ENCODE data around the gene DCT.
"Not testable (repeated sequence)": the region's sequence is repeated elsewhere in the genome, so short reads cannot be mapped to it uniquely, and the experiment has no call there.

The DCT gene

DNA sequence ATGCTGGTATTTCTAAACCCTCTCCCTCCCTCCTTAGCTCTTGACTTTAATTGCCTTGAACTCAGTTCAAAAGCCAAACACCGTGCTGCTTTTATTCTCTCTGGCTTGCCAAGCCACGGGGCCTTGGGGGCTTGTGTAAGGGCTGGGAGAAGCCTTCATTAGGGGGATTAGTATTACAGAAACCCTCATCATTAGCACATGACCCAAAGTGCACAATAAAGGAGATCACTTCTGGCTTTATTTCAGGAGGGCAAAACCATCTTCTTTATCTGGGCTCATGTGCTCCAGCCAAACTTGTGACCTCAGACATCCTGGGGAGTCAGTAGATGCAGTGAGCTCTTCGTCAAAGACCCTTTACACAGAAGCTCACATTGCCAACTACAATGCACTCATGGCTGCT is at the start of gene DCT:
Gene DCT (minus strand): TSS at position 67 of the 400 bp plus-strand sequence. CDS start 427 bp downstream, outside the sequence.
- peak; percentile 77 for DNase-seq (ENCODE audit: low spot score)

DNA sequence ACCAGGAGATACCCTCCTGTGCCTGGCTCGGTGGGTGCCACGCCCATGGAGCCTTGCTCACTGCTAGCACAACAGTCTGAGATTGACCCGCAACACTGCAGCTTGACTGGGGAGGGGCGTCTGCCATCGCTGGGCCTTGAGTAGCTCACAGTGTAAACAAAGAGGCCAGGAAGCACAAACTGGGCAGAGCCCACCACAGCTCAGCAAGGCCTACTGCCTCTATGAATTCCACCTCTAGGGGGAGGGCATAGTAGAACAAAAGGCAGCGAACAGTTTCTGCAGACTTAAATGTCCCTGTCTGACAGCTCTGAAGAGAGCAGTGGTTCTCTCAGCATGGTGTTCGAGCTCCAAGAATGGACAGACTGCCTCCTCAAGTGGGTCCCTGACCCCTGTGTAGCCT is 47.5 kb upstream of the DCT start:
- not testable (repeated sequence) for DNase-seq (ENCODE audit: low spot score)

DNA sequence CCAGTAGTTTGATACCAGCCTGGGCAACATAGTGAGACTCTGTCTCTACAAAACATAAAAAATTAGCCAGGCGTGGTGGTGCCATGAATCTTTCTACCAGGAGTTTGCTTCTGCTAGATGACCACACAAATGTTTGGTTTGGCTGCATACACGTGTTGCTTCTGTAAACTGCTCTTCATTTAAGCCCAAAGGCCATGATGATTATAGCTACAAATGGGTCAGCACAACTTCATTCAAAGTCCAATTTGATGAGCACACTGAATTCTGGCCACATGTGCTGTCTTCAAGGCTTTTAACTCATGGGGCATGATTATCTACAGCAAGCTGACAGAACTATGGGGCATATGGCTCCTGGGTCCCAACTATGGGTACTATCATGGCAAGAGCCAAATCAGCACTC is 46.3 kb upstream of the DCT start:
- no peak for DNase-seq (ENCODE audit: low spot score)

DNA sequence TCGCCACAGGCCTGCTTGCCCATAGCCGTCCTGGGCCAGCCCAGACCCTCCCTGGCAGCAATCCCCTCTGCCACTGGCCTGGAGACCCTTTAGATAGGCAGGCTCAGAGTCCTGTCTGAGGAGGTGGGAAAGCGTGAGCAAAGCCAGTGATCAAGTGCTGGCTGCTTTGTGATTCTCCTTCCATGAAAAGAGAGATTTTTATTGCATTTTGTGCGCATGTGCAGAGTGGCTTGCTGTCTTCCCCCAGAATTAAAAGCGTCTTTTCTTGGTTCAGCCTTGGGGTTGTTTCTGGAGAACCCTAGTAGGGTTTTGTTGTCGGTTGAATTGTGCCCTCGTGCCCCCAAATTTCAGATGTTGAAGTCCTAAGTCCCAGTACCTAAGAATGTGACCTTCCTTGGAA is 44.9 kb upstream of the DCT start:
- no peak for DNase-seq (ENCODE audit: low spot score)

DNA sequence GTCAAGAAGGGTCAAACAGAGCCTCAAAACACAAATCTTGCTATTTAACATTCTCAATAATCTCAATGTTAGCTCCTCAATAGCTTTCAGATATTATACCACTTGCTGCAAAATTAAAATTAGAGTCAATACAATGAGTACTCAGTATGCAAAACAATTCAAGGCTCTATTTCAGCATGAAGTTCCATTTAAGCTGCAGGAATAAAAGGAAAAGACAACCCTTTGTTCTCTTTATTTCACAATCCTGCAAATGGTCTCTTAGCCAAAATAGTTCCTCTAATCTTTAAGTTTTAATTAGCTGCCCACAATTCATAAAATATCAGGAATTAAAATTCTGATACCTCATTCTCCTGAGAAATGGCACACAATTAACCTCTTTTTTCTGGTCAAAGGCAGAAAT is 40.5 kb upstream of the DCT start:
- peak; percentile 84 for DNase-seq (ENCODE audit: low spot score)

DNA sequence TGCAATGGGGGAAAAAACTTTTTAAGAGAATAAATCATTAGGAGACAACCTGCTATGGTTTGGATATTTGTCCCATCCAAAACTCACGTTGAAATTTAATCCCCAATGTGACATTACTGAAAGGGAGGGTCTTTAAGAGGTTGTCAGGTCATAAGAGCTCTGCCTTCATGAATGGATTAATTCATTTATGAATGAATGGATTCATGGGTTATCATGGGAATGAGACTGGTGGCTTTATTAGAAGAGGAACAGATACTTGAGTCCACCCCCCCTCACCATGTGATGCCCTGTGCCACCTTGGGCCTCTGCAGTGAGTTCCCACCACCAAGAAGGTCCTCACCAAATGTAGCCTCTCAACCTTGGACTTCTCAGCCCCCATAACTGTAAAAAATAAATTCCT is 37.0 kb upstream of the DCT start:
- DNase-seq (ENCODE audit: low spot score): peak; percentile 50

DNA sequence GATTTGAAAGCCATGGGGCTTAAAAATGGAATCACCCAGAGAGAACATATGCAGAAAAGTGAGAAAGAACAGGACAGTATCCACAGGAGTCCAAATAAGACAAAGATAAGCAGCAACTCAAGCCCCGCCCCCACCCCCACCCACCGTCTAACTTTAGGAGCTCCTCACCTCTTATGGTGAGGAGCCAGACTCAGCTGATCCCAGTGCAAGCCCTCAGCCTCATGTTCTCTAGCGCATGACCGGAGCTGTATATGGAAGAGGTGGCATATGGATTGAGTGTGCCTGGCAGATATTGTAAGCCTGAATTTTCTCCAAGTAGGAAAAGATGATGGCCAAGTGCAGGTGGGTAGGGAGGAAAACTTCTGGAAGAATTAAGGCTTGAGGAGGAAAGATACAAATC is 36.4 kb upstream of the DCT start:
- DNase-seq (ENCODE audit: low spot score): no peak

DNA sequence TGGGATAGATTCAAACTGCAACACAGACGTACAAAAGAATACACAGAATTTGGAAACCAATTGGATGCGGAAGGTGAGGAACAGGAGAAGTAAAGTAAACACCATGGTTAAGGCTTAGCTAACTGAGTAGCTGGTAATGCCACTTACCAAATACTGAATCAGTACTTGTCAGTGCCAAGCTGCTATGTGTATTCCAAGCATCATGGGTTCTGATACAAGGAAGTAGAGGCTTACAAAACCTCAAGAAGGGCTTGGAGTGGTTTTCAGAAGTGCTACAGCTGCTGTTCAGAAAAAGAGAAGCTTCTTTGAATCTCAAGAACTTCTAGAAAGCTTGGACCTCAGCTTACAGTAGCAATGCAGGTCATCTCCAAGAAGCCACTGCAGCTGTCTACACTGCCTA is 35.9 kb upstream of the DCT start:
- DNase-seq (ENCODE audit: low spot score): no peak

DNA sequence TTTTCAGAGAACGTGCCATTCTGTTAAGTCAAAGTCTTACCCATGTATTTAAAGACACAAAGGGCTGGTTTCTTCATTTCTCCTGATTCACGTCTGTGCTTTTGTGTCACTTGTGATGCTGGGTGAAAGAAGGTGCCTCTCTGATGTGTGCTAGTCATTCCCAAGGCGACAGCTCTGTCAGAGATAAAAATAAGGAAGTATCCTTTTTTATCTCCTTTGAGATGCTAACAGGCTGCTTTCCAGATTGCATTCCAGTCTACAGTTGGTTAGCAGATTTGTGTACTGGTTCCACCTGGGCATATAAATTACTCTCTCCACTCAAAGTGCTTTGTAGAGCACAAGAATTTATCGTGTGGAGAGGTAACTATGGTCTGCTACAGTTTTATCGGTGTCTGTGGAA is 33.5 kb upstream of the DCT start:
- DNase-seq (ENCODE audit: low spot score): no peak

DNA sequence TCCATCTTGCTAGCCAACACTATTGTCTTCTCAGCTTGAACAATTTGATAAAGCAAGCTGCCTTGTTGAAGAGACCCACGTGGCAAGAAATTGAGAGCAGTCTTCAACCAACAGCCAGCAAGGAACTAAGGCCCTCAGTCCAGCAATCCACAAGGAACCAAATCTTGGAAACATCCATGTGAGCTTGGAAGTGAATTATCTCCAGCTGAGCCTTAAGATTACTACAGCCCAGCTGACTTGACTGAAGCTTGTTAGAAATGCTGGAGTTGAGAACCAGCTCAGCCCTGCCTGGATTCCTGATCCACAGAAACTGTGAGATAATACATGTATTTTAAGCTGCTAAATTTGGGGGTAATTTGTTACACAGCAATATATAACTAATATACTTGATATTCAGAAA is 26.2 kb upstream of the DCT start:
- no peak for DNase-seq (ENCODE audit: low spot score)

DNA sequence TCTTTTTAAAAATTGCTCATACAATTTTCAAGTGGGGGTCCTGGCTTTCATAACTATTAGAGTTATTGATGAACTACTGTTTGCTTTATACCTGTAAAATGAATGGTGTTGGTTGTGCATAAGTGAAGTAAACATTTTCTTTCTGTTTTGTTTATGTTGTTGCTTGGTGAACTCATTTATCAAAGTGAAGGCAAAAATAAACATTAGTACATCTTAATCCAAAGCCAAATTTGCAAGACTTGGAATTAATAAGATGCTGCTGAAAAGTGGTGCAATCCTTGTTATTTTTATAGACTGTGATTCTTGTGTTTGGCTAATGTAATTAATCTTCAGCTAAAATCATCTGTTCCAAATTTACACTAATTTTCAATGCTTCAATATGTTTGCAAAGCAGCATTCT is 24.4 kb upstream of the DCT start:
- DNase-seq (ENCODE audit: low spot score): no peak

DNA sequence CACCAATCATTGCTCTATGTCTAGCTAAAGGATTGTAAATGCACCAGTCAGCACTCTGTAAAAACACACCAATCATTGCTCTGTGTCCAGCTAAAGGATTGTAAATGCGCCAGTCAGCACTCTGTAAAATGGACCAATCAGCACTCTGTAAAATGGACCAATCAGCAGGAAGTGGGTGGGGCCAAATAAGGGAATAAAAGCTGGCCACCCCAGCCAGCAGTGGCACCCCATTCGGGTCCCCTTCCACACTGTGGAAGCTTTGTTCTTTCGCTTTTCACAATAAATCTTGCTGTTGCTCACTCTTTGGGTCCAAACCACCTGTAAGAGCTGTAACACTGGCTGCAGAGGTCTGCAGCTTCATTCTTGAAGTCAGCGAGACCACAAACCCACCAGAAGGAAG is 19.3 kb upstream of the DCT start:
- DNase-seq (ENCODE audit: low spot score): not testable (repeated sequence)

DNA sequence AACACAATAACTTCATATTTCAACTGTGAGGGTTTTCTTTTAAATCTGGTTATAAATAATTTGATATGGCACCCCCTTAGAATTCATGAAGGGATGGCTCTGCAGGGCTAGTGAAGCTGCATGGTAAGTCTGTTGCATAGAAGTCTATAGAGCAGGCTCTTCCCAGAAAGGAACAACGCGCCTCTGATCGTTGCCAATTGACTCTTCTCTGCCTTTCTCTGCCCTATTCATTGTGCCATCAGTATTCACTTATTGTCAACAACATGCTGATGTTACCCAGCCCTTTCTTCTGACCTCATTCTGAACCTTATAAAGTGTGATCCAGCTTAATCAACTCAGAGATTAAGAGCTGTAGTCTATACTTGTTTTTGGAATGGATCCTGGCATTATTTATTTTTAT is 16.3 kb upstream of the DCT start:
- DNase-seq (ENCODE audit: low spot score): no peak

DNA sequence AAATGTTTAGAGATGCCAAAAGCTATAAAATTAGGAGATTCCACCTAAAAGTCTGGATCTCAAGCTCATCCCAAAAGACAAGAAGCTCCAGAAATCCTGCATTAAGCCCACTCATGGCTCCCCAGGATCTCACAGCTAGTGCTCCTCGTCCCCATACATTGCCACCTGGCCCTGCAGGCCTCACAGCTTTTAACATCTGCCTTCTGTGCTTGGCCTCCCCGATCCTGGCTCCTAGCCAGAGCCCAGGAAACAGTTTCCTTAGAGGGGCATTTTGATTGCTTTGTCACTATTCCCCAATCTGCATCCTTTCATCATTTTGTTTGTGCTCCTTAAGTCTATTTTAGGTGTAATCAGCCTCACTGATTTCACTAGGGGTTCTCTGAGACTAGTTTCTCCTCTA is 14.5 kb upstream of the DCT start:
- DNase-seq (ENCODE audit: low spot score): no peak

DNA sequence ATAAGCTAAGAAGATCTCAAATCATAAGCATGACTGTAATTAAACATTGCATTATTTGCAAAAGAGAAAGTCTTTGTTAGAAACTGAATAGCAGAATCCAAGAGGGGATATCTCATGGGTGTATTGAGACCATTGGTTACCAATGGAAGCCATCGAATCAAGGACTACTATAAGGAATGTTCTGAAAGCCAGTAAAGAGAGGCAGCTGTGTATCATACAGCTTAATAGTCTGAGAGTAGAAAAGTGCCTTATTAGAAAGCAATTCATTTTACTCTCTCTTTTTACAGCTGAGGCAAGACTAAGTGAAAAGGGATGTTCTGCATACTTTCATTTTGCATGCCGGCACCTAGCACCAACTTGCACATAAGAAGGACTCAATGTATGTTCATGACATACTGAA is 7.6 kb upstream of the DCT start:
- DNase-seq (ENCODE audit: low spot score): no peak

DNA sequence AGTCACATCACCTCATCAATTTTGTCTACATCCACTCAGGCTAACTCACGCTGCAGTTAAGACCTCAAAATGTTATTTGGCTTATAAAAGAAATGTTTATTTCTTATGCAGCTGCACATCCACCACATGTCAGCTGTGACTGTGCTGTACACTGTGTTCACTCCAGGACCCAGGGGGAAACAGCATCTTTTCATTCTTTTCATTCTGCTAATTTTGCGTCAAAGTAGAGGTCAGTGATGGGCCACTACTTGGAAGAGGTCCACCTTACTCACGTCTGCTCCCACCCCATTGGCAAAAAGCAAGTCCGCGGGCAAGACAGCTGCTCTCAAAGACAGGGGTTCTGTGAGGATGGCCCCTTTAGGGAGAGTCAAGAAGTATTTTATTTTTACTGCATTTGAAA is 4.5 kb upstream of the DCT start:
- DNase-seq (ENCODE audit: low spot score): no peak

DNA sequence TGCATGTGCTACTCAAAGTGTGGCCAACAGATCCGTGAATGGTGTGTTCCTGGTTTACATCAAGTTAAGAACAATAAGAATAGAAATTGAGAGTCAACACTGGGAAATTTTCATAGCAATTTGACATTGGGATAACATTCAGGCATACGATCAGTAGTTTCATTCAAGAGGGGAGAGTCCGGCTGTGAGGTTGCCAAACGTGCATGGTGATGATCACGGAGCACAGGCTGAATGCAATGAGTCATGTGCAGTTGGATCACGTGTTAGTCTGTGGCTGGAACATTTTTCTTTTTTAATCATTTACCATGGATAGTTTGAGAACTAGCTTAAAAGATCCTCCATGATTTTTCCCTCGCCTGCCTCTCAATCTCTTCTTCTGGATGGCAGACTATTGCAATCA is 2.5 kb upstream of the DCT start:
- peak; percentile 68 for DNase-seq (ENCODE audit: low spot score)

DNA sequence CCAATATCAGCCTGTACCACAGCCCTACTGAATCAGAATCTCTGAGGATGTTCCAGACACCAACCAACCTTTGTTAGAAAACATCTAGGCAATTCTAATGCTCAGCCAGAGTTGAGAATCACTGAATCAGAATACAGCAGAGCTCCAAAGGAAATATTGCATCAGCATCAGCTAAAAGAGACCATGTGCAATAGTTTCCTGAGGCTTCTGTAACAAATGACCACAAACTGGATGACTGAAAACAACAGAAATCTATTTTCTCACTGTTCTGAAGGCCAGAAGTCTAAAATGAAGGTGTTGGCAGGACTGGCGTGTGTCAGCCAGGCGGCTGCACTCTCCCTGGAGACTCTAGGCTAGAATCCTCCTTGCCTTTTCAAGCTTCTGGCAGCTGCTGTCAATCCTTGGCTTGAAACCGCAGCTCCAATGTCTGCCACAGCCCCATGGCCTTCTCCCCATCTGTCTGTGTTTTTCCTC is 1.2 kb upstream of the DCT start:
- DNase-seq (ENCODE audit: low spot score): no peak

DNA sequence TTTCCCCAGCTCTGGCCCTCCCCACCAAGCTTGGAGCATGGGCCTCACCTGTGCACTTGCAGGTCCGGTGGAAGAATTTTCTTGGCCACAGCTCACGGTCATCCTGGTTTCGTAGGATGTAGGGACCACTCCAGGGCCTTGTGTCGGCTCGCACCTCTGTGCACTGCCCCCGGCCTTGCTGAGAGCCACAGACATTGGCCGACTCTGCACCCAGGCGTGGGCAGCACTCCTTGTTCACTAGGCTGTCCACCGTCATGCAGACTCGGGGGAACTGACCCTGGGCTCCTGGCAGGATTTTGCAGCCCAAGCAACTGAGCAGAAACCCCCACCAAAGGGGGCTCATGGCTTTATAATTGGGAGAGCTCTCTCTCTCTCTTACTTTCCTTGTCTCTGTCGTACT is 569 bp downstream of the DCT start:
- DNase-seq (ENCODE audit: low spot score): no peak

DNA sequence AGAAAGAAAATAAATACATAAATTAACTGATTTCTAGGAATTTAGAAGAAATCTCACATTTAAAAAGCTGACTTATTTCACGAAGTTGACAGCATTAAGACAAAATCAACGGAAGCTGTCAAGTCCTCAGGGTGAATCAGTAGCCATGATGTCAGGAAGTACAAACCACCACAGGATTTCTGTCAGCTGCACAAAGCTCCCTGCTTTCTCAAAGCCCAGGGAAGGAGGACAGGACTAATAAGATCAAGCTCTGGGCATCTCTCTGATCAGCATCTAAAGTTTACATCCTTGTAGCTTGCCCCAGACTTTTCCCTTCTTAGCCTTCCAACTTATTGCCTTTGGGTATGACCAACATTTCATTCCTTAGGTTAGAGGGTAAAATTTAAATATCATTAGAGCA is 9.4 kb downstream of the DCT start:
- DNase-seq (ENCODE audit: low spot score): no peak

DNA sequence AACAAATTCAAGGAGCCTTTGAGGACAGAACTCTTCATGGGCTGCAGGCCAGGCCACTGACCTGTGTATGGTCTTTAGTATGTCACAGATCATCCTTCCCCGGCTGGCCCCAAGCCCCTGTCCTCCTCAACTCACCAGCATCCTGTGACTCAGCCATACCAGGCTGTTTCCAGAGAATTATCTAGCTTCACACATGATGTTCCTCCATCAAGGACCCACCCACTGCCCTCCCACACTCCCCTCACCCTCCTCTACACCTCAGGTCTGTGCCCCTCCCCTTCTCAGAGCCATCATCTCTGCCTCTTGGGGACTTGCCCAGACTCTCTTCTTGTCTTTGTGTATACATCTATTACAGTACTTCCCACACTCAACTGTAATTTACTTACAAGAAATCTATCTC is 14.7 kb downstream of the DCT start:
- DNase-seq (ENCODE audit: low spot score): no peak

DNA sequence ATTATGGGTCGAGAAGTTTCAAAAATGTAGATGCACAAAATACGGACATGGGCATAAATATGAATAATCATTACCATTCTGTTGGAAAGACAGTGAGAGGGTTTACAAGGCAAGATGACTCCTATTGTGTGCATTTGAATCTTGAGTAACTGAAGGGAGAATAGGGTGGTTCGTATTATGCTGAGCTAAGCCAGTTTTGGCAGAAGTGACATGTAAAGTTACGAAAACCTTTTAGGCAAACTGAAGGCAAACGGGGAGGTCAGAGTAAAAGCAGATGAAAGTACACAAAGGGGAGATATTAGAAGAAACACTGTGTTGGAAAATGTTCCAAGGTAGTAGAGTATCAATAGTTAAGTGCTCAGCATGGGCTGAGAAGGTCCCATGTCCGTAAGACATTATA is 16.8 kb downstream of the DCT start:
- DNase-seq (ENCODE audit: low spot score): no peak

DNA sequence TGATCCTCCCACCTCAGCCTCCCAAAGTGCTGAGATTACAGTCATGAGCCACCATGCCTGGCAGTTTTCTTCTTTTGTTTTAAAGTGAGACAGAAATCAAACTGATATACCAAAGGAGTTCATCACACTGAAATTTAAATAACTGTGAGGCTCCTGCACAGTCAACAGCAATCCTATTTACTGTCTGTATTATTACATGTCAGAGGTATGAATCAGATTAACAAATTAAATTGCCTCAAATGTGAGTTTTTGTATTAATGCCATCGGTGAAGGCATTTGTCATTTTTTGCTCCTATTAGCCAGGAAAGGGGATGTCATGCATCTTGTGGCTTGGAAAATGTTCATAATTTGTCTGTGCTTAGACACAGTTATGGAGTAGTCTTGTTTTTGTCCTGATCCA is 20.4 kb downstream of the DCT start:
- no peak for DNase-seq (ENCODE audit: low spot score)

DNA sequence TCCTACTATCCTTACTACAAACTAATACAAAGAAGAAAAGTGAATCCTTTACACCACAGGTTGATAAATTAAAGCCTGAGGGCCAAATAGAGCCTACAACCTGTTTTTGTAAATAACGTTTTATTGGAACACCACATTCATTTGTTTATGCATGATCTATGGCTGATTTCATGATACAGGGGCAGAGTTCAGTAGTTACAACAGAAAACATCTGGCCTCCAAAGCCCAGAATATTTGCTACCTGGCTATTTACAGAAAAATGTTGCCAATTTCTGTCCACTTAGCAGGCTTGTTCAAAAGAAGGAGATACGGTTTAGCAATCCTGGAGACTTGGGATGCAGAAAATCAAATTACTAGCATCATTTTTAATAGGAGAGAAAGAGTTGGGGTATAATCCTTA is 24.1 kb downstream of the DCT start:
- DNase-seq (ENCODE audit: low spot score): no peak

DNA sequence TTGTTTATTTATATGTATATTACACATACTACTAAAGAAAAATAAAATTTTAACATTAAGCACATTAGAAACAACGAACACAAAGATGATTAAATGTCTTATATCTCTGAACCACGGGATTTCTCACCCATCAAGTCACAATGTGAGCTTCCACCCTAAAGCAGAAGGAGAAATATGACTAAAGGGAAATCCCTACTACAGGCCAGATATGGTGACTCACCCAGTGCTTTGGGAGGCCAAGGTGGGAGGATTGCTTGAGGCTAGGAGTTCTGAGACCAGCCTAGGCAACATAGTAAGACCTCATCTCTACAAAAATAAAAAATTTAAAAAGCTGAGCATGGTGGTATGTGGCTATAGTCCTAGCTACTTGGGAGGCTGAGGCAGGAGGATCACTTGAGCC is 24.6 kb downstream of the DCT start:
- DNase-seq (ENCODE audit: low spot score): no peak
